ENCODE measurements around the gene ADAT3.

ADAT3 gene

DNA sequence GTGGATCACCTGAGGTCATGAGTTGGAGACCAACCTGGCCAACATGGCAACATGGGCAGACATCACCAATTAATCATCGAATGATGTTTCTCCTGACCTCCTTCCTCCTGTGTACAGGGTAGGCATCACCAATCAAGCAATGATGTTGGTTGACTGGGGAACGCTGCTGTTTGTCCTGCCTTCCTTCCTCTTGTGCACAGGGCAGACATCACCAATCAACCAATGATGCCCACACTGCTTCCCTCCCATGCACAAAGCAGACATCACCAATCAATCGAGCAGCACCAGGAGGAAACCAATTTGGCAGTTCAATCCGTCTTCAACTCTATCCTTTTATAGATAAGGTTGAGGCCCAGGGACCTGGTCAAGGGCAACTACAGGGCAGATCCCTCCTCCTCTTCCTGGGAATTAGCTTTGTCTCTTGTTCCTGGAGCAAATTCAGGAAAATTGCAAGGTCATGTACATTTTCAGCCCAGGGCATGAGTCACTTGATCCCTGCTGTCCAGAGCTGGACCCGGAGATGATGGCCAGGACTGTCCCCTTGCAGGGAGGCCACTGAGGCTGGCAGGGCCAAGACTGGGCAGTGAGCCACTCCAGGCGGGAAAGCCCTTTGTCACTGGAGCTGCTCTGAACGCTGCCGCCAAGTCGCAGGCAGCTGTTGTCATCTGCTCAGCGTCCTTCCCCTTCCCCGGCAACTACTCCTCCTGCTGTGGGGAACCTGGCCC, 30.4 kb downstream of the ADAT3 start:
- Histone ChIP-seq H3K27ac (ENCODE audit: insufficient read depth, low read length, poor library complexity, severe bottlenecking) (no peak overlapping the region), H3K9me3 (ENCODE audit: control insufficient read depth, low read length) (no peaks in the 10 kb centered on the region), H3K27me3 (replicated peaks; ENCODE audit: control insufficient read depth, insufficient read depth, low read length, poor library complexity, severe bottlenecking) (no peaks in the 10 kb centered on the region), H3K4me3 (ENCODE audit: insufficient read depth, low read depth, low read length, poor library complexity, severe bottlenecking) (no peak overlapping the region), H3K36me3 (ENCODE audit: control insufficient read depth, insufficient read depth, low read length) (no peaks in the 10 kb centered on the region), H3K4me1 (ENCODE audit: control insufficient read depth, insufficient read depth, low read length, poor library complexity, severe bottlenecking) (peaks cover 12% of the 10 kb centered on the region)
- DNase-seq = no peak

DNA sequence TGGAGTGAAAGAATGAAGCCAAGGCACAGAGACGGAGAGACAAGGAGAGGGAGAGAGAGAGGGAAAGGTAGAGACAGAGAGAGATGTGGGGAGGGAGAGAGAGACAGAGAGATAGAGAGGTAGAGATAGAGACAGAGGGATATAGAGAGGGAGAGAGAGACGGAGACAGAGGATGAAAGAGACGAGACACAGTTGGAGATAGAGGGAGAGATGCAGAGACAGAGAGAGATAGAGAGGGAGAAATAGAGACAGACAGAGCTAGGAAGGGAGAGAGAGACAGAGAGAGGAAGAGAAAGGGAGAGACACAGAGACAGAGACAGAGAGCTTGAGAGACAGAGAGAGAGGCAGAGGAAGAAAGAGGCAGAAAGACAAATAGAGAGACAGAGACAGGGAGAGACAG, 31.2 kb downstream of the ADAT3 start:
- no peak for DNase-seq
- no peaks in the 10 kb centered on the region for H3K36me3 ChIP-seq (ENCODE audit: control insufficient read depth, insufficient read depth, low read length)
- no peak overlapping the region for H3K27ac ChIP-seq (ENCODE audit: insufficient read depth, low read length, poor library complexity, severe bottlenecking)
- H3K4me1 ChIP-seq (ENCODE audit: control insufficient read depth, insufficient read depth, low read length, poor library complexity, severe bottlenecking) = peaks cover 12% of the 10 kb centered on the region
- no peak overlapping the region for H3K4me3 ChIP-seq (ENCODE audit: insufficient read depth, low read depth, low read length, poor library complexity, severe bottlenecking)
- H3K27me3 ChIP-seq (replicated peaks; ENCODE audit: control insufficient read depth, insufficient read depth, low read length, poor library complexity, severe bottlenecking) = no peaks in the 10 kb centered on the region
- H3K9me3 ChIP-seq (ENCODE audit: control insufficient read depth, low read length) = no peaks in the 10 kb centered on the region

DNA sequence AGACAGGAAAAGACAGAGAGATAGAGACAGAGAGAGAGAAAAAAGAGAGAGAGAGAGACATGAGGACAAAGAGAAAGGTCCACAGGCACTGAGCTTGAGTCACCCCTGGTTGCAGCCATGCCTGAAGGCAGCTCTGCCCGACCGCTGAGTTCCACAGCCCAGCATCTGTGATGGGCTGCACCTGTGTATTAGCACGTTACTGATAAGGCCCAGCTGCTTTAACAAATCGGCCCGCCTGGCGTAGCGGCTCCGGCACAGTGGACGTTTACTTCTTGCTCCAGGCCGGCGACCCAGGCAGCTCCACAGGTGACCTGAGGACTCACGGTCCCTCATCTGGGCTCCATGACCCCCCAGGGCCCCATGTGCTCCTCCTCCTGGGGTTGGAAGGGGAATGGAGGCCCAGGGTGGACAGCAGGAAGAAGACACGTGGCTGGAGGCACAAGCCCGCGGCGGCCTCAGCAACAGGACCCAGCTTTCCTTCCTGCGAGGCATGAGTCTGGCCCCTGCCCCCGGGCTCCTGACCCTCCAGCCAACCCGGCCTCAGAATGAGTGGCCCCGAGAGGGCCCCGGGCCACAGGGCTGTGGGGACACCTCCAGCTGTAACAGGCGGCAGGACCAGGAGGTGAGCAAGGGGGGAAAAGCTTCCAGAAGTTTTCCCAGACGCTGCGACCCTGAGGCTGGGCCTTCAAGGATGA, 31.9 kb downstream of the ADAT3 start:
- Histone ChIP-seq H3K4me3 (ENCODE audit: insufficient read depth, low read depth, low read length, poor library complexity, severe bottlenecking) (no peak overlapping the region), H3K4me1 (ENCODE audit: control insufficient read depth, insufficient read depth, low read length, poor library complexity, severe bottlenecking) (peaks cover 12% of the 10 kb centered on the region), H3K27me3 (replicated peaks; ENCODE audit: control insufficient read depth, insufficient read depth, low read length, poor library complexity, severe bottlenecking) (no peaks in the 10 kb centered on the region), H3K9me3 (ENCODE audit: control insufficient read depth, low read length) (no peaks in the 10 kb centered on the region), H3K36me3 (ENCODE audit: control insufficient read depth, insufficient read depth, low read length) (no peaks in the 10 kb centered on the region), H3K27ac (ENCODE audit: insufficient read depth, low read length, poor library complexity, severe bottlenecking) (no peak overlapping the region)
- no peak for DNase-seq

DNA sequence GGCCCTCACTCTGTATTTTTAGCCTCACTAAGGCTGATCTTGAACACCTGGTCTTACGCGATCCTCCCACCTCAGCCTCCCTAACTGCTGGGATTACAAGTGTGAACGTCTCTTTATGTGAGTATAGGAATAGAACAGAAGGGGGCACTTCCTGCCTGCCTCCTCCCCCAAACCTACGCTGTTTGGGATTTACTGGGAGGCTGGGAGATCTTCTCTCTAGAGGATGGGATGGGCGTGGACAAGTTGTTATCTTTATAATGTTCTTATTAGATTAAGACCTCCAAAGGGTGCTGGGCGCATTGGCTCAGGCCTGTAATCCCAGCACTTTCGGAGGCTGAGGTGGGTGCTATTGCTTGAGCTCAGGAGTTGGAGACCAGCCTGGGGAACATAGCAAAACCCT, 32.9 kb downstream of the ADAT3 start:
- Histone ChIP-seq H3K4me1 (ENCODE audit: control insufficient read depth, insufficient read depth, low read length, poor library complexity, severe bottlenecking) (peaks cover 15% of the 10 kb centered on the region), H3K36me3 (ENCODE audit: control insufficient read depth, insufficient read depth, low read length) (no peaks in the 10 kb centered on the region), H3K4me3 (ENCODE audit: insufficient read depth, low read depth, low read length, poor library complexity, severe bottlenecking) (no peak overlapping the region)

DNA sequence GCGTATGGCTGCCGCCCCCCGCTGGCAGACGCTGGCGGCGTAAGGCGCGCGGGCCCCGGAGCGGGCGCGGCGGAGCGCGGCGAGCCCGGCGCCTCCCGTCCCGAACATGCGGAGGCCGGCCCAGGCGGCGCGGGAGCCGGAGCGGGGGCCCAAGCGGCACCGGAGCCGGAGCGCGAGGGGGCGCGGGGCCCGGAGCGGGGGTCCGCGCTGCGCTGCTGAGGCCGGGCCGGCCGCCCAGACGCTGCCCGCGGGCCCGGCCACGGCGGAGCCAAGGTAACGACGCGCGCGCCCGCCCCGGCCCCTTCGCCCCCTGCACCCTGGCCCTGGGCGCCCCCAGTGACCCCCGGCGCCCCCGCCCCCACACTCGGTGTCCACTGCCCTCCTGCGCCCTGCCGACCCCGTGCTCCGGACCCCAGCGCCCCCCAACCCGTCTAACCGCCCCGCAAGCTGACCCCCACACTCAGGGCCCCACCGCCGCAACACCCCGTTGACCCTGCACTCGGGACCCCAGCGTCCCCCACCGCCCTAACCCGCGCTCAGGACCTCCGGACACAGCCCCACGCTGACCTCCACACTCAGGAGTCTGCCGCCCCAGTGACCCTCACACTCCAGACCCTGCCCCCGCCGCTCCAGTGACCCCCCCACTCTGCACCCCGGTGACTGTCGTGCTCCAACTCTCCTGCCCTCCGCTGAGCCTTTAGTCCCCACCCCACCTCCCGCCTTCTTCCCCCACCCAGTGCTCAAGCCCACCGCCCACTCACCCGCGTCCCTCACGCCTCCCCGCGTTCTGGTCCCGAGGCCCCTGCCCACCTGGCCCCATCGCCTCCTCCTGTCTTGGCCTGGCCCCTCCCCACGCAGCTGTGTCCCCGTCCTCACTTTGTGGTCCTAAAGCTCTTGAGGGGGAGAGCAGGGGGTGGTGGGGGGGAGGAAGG, 36.2 kb downstream of the ADAT3 start, which contains the start of gene CSNK1G2:
Gene CSNK1G2 (plus strand): TSS at position 27 of the 932 bp plus-strand sequence. CDS start 28,601 bp downstream, outside the sequence.
- Histone ChIP-seq H3K4me3 (ENCODE audit: insufficient read depth, low read depth, low read length, poor library complexity, severe bottlenecking) (peak within 1 kb of the TSS; percentile 84), H3K9me3 (ENCODE audit: control insufficient read depth, low read length) (no peaks in the 10 kb centered on the region), H3K36me3 (ENCODE audit: control insufficient read depth, insufficient read depth, low read length) (no peaks in the 10 kb centered on the region), H3K4me1 (ENCODE audit: control insufficient read depth, insufficient read depth, low read length, poor library complexity, severe bottlenecking) (peaks cover 38% of the 10 kb centered on the region), H3K27me3 (replicated peaks; ENCODE audit: control insufficient read depth, insufficient read depth, low read length, poor library complexity, severe bottlenecking) (no peaks in the 10 kb centered on the region), H3K27ac (ENCODE audit: insufficient read depth, low read length, poor library complexity, severe bottlenecking) (peak within 1 kb of the TSS; percentile 99)
- DNase-seq = no peak

More for the DNA sequence above, 32.9 kb downstream of the ADAT3 start:
- H3K27ac ChIP-seq (ENCODE audit: insufficient read depth, low read length, poor library complexity, severe bottlenecking) = no peak overlapping the region
- no peaks in the 10 kb centered on the region for H3K27me3 ChIP-seq (replicated peaks; ENCODE audit: control insufficient read depth, insufficient read depth, low read length, poor library complexity, severe bottlenecking)
- DNase-seq = no peak
- no peaks in the 10 kb centered on the region for H3K9me3 ChIP-seq (ENCODE audit: control insufficient read depth, low read length)

DNA sequence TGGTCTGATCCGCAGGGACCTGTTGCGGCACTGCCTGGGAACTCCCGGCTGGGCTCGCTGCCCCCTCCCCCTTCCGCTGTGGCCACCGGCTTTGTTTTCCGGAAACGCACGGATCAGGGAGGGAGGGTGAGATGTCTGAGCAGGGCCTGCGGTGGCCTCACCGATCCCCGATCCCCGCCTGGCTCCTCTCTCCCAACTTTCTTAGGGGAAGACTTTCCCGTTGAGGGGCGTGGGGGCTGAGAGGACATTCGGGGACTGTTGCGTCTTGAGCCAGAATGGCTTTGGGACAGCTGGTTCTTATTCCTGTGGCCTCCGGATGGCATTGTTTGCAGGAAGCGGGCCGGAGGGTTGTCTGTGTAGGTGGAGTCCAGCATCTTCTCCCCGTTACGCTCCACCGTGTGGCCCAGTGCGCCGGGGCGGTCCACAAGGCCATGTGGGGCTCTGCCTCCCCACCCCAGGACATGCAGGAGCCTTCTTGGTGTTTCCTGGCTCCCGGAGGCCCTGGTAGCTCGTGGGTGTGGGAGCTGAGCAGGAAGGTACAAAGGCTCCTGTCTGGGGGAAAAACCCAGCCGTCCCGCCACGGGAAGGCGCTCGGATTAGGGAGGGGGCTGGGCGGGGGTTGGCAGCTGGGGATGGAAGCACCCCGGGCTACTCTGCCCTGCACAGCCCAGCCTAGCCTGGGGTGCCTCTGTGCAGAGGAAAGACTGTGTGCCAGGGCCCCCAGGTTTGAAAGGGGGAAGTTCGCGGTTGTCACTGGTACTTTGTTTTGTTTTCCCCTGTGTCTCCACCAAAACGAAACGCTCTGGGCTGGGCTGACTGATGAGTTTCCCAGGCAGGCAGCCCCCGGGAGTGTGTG, 37.1 kb downstream of the ADAT3 start:
- H3K4me3 ChIP-seq (ENCODE audit: insufficient read depth, low read depth, low read length, poor library complexity, severe bottlenecking) = peak overlapping the region; percentile 84
- peak overlapping the region; percentile 99 for H3K27ac ChIP-seq (ENCODE audit: insufficient read depth, low read length, poor library complexity, severe bottlenecking)
- H3K9me3 ChIP-seq (ENCODE audit: control insufficient read depth, low read length) = no peaks in the 10 kb centered on the region
- H3K4me1 ChIP-seq (ENCODE audit: control insufficient read depth, insufficient read depth, low read length, poor library complexity, severe bottlenecking) = peaks cover 40% of the 10 kb centered on the region
- DNase-seq = peak; percentile 79 to 82 (median 81)
- H3K27me3 ChIP-seq (replicated peaks; ENCODE audit: control insufficient read depth, insufficient read depth, low read length, poor library complexity, severe bottlenecking) = no peaks in the 10 kb centered on the region
- no peaks in the 10 kb centered on the region for H3K36me3 ChIP-seq (ENCODE audit: control insufficient read depth, insufficient read depth, low read length)

DNA sequence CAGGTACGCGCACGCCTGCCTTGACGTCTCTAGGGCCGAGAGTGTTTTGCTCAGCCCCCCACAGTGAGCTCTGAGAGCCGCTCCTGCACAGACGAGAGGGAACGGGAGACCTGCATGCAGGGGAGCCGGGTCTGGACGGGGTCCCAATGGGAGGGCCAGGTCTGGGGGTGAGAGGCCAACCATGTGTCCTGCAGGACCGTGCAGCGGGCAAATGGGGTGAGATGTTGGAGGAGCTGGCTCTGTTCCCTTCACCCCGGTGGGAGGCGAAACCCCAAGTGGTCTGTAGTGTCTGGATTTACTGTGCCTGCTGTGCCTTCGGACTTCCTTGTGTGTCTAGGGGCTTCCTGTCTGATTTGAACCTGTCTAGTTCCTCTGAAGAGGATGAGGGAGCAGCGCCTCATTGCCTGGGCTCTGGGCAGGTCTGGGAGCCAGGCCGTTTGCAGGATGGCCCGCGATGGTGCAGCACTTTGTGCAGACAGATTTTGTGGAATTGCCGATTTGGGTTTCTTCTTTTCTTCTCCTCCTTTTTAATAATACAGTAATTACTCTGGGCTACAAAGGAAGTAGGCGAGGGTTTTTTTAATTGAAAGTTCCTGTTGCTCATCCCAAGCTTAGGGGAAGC, 37.8 kb downstream of the ADAT3 start:
- Histone ChIP-seq H3K27me3 (replicated peaks; ENCODE audit: control insufficient read depth, insufficient read depth, low read length, poor library complexity, severe bottlenecking) (no peaks in the 10 kb centered on the region), H3K4me3 (ENCODE audit: insufficient read depth, low read depth, low read length, poor library complexity, severe bottlenecking) (peak overlapping the region; percentile 84), H3K27ac (ENCODE audit: insufficient read depth, low read length, poor library complexity, severe bottlenecking) (peak overlapping the region; percentile 99), H3K9me3 (ENCODE audit: control insufficient read depth, low read length) (no peaks in the 10 kb centered on the region), H3K36me3 (ENCODE audit: control insufficient read depth, insufficient read depth, low read length) (no peaks in the 10 kb centered on the region), H3K4me1 (ENCODE audit: control insufficient read depth, insufficient read depth, low read length, poor library complexity, severe bottlenecking) (peaks cover 43% of the 10 kb centered on the region)
- peak in 1 of 3 donors; percentile 30 for DNase-seq

DNA sequence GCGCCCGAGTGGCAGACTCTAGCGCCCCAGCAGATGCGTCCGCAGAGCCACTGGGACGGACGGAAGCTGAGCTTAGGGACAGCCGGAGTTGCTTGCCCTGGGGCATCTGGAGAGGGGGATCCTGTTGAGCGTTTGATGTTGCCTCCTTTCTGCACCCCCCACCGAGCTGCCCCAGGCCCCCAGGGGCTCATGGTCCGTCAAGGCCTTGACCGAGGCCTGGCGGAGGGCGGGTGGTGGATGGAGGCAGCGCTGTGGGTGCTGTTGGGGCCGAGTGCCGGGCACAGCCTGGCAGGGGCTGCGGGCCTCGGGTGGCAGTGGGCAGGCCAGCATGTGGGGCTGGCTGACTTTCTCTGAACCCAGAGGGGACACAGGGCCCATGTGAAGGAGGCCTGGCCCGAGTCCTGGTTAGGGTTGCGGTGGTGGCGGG, 38.5 kb downstream of the ADAT3 start:
- peak overlapping the region; percentile 84 for H3K4me3 ChIP-seq (ENCODE audit: insufficient read depth, low read depth, low read length, poor library complexity, severe bottlenecking)
- peak overlapping the region; percentile 99 for H3K27ac ChIP-seq (ENCODE audit: insufficient read depth, low read length, poor library complexity, severe bottlenecking)
- H3K9me3 ChIP-seq (ENCODE audit: control insufficient read depth, low read length) = no peaks in the 10 kb centered on the region
- H3K36me3 ChIP-seq (ENCODE audit: control insufficient read depth, insufficient read depth, low read length) = no peaks in the 10 kb centered on the region
- DNase-seq = no peak
- H3K27me3 ChIP-seq (replicated peaks; ENCODE audit: control insufficient read depth, insufficient read depth, low read length, poor library complexity, severe bottlenecking) = no peaks in the 10 kb centered on the region
- peaks cover 43% of the 10 kb centered on the region for H3K4me1 ChIP-seq (ENCODE audit: control insufficient read depth, insufficient read depth, low read length, poor library complexity, severe bottlenecking)
